Sigmoid colon (tissue), 3 donors: ENCODE results near the gene DSG4.

ENCODE experiments used
- CTCF ChIP-seq, 4 experiments: fragments of 450-650 bp in 3 of 4; fragments of 200-600 bp in 1 of 4; IDR thresholded peaks; one replicate each; pipeline ENCODE4 v1.5.1; 2016 to 2019; ENCODE audit warnings: antibody characterized with exemption in 4 of 4, mild to moderate bottlenecking in 3 of 4, moderate library complexity in 2 of 4
- POLR2A ChIP-seq, 2 donors: fragments of 450-650 bp; IDR thresholded peaks; one replicate each; pipeline ENCODE4 v1.6.1; 2016; ENCODE audit warnings: antibody characterized with exemption in 2 of 2, mild to moderate bottlenecking in 2 of 2, moderate library complexity in 2 of 2

DNA sequence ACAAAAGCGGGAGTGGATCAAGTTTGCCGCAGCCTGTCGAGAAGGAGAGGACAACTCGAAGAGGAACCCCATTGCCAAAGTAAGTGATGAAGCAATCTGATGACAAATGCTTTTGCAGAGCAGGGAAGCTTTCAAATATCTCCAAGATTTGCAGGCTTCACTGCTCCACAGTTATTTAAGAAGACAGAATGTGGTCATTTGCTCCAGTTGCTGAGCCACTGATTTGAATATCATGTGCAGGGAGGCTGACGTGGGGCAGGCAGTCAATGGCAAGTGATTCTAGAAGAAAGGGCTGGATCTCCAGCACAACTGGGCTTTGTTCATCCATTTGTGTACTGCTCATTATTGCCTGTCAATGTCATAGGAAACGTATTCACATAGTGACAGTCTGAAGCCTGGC is 10.2 kb downstream of the DSG4 start:
- no peak for TF ChIP-seq CTCF (IDR thresholded peaks at IDR 0.05)
- no peak for TF ChIP-seq POLR2A (IDR thresholded peaks at IDR 0.05)
